ENCODE data around the gene CFL2.
"Not testable (repeated sequence)": the region's sequence is repeated elsewhere in the genome, so short reads cannot be mapped to it uniquely, and the experiment has no call there.

Gene CFL2

DNA sequence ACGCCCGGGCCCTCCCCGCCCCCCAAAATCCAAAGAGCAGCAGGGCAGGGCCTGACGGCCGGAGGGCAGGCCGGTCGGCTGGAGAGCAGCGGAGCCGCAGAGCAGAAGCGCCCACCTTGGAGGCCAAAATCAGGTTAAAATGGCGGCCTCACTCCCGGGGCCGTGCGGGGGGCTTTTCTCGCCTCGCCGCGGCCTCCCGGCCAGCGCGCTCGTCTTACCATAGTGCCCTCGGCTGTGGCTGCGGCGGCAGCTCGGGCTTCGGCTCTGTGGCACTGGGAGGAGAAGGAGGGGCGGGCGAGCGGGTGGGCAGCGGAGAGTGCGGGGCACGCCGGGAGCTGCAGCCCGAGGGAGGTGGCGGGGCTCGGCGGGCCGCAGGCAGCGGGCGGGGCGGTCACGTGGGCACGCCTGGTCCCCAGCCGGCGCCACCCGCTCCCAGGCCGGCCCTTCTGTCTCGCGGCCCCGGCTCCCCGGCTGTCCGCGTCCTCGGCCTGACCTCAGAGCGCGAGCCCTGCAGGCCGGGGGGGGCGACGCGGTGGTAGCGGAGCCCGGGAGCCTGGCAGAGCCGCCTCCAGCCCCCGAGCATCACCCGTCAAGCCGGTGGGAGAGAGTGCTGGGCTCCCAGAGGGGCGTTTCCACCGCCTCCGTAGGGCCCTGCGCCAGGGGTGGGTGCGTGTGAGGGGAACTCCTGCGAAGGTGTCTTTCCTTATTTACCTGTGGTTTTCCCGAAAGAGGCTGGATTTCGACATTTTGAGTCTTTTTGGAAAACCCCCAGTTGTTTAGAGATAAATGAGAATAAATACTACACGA lies at the start of gene CFL2:
TSS of gene CFL2 (minus strand) at position 274 of the 807 bp plus-strand sequence. CDS start at position 221, 53 bp downstream.
- peak; percentile 70 for DNase-seq

DNA sequence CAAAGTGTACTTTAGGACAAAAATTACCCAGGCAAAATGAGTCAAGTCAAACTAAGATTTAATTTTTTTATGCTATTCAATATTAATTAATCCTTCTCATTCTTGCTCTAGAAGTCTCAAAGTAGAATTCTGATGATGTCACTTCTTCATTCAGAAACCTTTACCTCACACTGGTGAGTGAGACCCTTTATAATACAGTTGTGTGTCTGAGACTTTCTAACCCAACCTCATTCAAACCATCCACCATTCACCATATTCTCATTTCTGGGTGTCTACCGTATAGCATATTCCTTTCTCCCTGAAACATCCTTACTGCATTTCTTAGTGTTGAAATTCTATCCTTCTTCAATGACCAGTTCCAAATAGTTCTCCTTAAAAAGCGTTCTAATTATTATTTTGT lies 40.8 kb upstream of the CFL2 start:
- DNase-seq: no peak

DNA sequence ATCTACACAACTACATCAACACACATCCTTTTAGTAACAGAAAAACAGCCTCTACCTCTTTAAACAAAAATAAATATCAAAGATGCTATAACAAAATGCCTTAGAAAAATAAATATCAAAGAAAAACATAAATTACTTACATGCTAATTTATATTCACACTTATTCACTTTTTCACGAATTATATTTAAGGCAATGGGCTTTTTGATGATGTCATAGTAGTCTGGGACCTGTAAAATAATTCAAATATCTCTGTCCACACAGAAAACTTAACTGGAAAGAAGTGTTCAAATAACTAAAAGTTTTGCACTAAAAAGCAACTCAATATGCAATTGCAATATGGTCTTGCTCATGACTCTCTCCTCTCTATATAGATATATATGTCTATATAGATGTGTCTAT lies 40.3 kb upstream of the CFL2 start:
- DNase-seq: no peak

DNA sequence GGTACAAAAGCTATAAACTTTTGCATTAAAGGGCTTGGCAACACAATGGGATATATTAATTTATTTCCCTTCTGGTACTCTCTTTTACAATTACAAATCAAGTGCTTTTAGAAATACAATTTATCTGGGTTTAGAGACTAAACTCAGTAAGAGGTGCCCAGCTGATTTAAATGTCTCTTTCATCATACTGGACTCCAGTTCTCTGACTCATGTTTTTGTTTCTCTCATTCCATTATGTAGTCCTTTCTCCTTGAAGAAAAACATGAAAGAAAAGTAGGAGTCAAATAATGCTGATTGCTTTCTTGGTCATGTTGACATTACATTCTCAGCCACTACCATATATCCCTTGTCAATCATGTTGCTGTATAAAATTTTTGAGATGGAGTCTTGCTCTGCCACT lies 36.3 kb upstream of the CFL2 start:
- DNase-seq: no peak

GRCh38 chr14:34750233-34750632 lies 35.8 kb upstream of the CFL2 start:
- DNase-seq: no peak

- DNase-seq: no peak
Measured at GRCh38 chr14:34749408-34749807, 35.0 kb upstream of the CFL2 start.

DNA sequence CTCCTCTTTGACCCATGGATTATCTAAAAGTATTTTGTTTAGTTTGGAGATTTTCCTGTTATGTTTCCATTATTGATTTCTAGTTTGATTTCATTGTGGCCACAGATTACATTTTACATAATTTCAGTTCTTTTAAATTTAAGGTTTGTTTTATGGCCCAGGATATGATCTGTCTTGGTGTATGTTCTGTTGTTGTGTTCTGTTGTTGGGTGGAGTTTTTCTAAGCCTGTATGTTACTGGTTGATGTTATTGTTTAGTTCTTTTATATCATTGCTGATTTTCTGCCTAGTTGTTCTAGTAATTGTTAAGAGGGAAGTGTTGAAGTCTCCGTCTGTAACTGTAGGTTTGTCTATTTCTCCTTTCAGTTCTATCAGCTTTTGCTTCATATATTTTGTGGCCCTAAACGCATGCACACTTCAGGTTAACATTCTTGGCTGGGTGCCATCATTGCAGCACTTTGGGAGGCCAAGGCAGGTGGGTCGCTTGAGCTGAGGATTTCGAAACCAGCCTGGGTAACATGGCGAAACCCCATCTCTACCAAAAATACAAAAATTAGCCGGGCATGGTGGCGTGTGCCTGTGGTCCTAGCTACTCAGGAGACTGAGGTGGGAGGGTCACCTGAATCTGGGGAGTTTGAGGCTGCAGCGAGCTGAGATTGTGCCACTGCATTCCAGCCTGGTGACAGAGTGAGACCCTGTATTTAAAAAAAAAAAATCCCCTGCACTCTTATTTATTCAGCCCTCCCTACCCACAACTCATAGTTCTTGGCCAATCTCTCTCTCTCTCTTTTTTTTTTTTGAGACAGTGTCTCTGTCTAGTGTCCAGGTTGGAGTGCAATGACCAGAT lies 28.1 kb upstream of the CFL2 start:
- DNase-seq: no peak

DNA sequence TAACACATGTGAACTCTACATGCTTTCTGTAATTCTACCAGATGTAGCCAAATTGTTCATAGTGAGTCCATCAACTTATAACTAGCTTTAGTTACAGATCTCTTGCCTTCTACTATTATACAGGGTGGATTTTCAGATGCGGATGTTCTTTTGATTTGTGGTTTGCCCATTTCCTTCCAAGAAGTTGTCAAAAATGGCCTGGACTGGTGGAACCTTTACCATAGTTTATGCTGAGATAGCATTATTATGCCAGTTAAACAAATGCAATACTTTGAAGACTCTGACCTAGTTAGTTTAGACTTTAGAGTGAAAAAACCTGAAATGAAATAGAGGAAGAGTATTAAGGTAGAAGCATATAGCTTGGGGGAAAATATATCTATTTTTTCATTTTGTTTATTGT lies 27.4 kb upstream of the CFL2 start:
- DNase-seq: no peak

DNA sequence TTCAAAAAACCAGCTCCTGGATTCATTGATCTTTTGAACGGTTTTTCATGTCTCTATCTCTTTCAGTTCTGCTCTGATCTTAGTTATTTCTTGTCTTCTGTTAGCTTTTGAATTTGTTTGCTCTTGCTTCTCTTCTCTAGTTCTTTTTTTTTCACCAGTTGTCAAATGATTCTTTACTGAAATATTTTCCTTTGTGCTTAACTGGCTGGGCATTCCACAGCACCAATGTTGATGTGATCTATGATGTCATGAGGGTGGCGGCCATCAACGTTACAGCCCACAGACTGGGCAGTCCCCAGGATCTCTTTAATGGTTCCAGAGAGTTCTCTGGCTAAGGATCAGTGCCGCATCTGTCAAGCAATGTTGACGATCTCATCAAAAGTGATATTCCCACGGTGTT lies 25.7 kb upstream of the CFL2 start:
- not testable (repeated sequence) for DNase-seq

GRCh38 chr14:34737079-34737478 lies 22.7 kb upstream of the CFL2 start:
- DNase-seq: not testable (repeated sequence)

DNA sequence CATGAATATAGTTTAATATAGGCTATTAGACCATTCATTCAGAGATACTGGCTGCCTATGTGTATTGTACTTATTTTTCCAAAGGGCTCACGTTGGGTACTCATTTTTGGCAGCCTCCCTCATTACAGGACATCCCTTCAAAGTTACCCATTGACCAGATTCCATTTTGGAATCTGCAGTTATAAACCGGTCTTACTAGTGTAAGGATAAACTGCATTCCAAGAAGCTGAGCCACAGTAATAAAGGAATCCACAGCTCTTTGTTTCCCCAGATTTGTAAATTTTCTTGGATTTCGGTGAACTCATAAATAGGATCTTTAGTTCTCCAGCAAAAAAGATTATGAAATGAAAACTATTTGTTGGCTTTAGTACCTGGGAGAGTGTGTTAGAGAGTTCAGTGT lies 18.9 kb upstream of the CFL2 start:
- DNase-seq: no peak

GRCh38 chr14:34732802-34733201 lies 18.4 kb upstream of the CFL2 start:
- no peak for DNase-seq

DNA sequence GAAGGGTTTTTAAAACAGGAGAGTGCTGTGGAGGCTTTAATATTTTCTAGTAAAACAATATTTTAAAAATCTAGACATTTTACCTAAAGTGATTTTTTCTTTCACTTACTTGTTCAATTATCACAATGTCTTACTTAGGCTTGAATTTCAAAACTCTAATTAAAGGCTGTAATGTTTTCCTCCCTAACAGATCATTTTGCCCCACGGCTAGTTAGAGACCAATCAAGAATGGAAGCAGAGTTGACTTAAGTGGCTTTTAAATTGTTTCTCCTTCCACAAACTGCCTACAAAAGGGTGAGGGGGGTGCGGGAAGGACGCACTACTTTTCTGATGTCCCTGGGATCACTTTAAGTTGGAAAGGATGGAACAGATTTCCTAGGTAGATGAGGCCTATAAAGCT lies 9.5 kb upstream of the CFL2 start:
- no peak for DNase-seq

DNA sequence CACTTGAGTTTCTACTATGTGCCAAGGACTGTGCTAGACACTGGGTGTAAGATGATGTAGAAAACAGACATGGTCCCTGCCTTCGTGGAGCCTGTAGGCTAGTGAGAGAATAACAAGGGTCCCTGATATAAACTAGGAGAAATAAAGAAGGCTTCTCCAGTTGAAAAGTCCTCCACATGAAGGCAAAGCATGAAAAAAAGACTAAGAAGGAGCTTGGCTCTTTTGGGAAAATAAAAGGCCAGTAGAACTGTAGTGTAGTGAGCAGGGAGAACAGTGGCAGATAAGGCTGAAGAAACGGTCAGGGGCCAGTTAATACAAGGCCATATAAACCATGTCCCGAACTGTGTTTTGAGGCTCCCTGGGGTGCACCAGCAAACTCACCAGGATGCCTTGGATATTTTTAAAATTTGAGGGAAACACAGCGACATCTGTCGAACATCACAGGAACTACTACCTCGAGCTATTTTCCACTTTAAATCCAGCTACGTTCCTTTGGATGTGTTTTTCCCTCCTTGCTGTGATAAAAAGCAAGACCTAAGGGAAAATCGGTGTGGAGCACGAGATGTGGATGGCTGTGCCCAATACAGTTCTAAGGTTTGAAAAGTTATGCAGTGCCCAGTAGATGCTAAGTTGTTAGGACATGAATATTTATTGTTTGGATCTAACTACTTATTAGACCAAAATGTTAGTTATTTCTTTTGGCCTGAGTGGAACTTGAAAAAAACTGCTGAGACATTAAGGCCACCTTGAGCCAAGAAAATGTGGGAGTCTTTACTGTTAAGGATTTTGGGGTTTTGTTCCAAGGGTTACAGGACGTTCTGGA lies 8.5 kb upstream of the CFL2 start:
- DNase-seq: no peak

GRCh38 chr14:34721129-34721528 lies 6.7 kb upstream of the CFL2 start:
- no peak for DNase-seq

- no peak for DNase-seq
Measured at GRCh38 chr14:34718750-34719304, 4.4 kb upstream of the CFL2 start.

DNA sequence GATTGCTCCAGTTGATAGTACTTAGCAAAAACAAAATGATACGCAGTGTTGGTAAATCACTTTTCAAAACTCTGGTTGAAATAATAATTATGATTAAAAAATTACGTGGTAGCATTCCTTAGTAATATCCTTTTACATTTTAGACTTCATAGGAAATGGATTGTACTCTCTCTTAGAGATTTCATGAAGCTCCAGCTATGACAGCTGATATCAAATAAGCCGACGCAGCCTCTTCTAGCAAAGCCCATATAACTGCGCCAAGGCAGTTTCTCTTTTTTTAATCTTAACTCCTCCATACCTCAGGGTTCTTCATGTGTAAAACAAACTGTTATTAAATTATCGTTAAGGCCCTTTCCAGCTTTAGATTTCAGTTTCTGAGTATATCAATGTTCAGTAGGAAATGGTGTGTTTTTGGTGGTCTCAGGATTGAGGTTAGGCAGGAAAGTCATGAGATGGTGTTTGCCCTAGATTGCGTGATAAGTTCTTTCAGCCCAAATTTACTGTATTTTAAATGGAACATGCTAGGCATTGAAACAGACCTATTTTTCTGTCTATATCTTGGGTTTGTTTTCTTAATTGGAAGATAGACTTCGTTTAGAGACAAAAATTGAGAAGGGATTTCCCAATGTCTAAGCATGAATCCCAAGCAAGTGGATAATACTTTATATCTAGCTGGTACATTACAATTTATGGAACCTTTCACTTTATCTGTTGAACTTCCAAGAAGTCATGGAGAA lies 902 bp upstream of the CFL2 start:
- DNase-seq: no peak

DNA sequence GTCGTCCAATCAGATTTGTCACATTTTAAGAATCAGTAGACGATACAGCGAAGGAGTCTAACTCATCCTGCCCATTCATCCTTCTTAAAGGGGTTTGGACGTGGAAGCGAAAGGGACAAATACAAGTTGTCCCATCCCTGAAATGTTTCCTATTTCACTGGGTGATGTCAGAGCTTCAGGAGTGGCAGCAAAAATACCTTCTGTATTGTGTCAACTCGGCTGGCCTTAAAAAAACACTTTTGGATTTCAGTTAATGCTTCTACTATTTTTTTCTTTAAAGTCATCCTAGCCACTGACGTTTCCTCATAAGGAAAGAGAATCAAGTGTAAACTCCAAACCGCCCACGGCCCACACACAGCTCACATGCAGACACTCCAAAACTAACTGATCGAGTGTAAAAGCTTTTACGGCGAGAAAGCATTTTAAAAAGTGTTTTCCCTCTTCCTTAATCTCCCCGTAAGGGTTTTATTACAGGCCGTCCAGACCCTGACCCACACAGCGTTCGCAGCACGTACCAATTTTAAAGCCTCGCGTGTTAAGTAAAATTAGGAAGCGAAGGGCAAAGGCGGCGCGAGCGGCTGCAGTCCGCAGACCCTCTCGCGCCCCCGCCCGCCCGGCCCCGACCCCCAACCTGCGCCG lies 593 bp downstream of the CFL2 start:
- DNase-seq: no peak

DNA sequence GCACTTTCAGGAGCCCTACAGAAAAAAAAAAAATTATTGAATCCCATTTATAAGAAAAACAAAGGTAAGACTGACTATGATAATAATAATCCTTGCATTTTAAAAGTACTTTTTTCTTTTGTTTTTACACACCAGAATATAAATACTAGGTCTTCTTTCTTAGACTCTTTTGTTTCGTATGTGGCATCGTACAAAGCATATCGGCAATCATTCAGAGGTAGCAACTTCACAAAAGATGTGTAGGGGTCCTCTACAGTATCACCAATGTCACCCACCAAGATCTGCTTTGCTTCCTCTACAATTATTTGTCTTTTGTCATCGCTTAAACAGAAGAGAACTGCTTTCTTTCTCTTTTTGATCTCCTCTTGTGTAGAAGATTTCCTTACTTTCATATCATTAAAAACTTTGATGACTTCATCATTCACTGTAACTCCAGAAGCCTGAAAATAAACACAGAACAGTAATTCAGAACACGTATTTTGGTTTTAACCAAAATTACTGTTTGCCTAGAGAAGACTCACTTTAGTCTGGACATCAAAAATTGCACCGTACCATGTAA lies 1.2 kb downstream of the CFL2 start:
- DNase-seq: no peak

DNA sequence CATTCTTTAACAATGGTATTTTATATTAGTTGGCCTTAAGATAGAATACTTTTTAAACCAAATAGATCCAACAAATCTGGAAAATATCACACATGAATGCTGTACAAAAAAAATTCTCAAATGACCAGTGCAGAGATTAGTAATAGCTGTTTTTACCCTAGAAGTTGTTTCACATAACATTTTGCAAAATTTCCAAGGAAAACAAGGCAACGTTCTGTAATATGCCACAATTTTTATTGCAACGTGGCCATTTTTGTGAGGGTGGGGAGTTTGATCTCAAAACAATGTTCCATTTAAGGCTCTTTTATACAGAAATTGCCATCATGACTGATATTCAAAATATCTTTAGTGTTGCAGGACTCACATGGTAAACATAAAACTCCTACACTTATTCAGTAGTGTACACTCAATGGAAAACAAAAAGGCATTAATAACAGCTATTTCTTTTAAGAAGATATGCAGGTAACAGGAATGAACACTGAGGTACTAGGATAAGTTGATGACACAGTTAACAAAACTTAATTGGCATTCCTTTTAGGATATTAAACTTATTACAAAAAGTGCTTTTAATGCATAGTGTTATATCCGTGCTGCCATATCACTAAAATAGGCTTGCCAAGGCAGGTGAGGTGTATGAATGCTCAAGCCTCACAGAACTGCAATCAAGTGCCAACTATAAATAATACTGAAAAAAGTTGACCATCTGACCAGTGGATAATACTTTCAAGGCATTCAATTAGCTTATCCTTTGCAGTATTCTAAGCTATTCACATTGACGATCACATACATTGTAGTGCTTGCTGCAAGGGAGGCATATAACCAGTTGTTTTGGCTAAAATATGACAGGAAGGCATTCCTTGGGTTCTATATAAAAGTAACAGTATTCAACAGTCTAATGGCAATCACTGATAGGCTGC lies 2.3 kb downstream of the CFL2 start:
- DNase-seq: no peak

Data from NCI-H510A (cell line).